Dendritic cell treated with granulocyte-macrophage colony-stimulating factor and Interleukin-4, amounts not matched to agents 40 ng/mL and 50 ng/mL, for 4 days (primary cell): Measurements from ENCODE around the gene IL9.
A peak's percentile ranks its signal among the peaks of the same experiment; 100 is the strongest.

Experiments
- H3K27ac Mint-ChIP-seq: one replicate; pipeline ENCODE4 v1.8.0; 2022; ENCODE audit warnings: mild to moderate bottlenecking, mixed read lengths
- H3K27me3 Mint-ChIP-seq: one replicate; pipeline ENCODE4 v1.8.0; 2022; ENCODE audit warnings: mild to moderate bottlenecking, mixed read lengths
- H3K36me3 Mint-ChIP-seq: one replicate; pipeline ENCODE4 v1.8.0; 2022; ENCODE audit warnings: low read depth, mixed read lengths
- H3K4me1 Mint-ChIP-seq: one replicate; pipeline ENCODE4 v1.8.0; 2022; ENCODE audit warnings: low read depth, mixed read lengths
- H3K4me3 Mint-ChIP-seq: one replicate; pipeline ENCODE4 v1.8.0; 2022; ENCODE audit warnings: mild to moderate bottlenecking, moderate library complexity, mixed read lengths
- H3K9me3 Mint-ChIP-seq: one replicate; pipeline ENCODE4 v1.8.0; 2022; ENCODE audit warnings: mixed read lengths
- intact Hi-C: fragments of 100-400 bp; cut with micrococcal nuclease; formaldehyde crosslinking; loops from one replicate; pipeline ENCODE4 v1.15.0; 2022

The IL9 gene

DNA sequence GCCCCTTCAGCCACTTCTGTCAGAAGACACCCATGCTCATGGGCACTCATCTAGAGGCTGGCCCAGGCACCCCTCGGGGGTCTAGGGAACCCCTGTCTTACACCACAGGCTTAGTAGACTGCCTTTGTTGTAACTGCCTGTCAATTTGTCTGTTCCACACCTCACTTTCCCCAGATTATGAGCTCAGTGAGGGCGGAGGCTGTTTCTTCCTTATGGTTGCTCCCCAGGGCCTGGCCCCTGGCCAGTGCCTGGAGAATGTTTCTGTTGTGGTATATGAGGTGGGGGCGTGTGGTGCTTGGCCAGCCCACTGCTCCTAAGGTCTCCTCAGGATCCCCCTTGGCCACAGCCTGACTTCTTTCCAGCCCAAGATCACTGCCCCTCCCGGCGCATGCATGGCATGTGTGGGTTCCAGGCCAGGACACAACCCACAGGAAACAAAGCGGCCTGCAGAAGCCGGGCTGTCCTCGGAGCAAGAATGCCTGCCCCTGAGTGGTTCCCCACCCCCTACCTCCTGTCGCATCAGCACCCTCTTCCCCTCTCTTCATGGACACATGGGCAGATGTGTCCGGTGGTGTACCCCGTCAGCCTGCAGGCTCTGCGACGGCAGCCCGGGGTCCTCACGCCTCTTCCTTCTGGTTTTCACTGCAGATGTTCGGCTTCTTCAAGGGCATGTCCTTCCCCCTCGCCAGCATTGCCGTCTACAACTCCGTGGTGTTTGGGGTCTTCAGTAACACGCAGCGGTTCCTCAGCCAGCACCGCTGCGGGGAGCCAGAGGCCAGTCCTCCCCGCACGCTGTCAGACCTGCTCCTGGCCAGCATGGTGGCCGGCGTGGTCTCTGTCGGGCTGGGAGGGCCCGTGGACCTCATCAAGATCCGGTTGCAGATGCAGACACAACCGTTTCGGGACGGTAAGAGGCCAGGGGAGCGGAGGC is 43.5 kb downstream of the IL9 start:
- Mint-ChIP-seq H3K4me1 (peaks cover 75% of the 10 kb centered on the region), H3K27me3 (peaks cover 14% of the 10 kb centered on the region), H3K27ac (peak overlapping the region; percentile 34), H3K36me3 (peaks cover 100% of the 10 kb centered on the region), H3K4me3 (no peak overlapping the region), H3K9me3 (peaks cover 8% of the 10 kb centered on the region)
- intact Hi-C loops, result no loop called here

DNA sequence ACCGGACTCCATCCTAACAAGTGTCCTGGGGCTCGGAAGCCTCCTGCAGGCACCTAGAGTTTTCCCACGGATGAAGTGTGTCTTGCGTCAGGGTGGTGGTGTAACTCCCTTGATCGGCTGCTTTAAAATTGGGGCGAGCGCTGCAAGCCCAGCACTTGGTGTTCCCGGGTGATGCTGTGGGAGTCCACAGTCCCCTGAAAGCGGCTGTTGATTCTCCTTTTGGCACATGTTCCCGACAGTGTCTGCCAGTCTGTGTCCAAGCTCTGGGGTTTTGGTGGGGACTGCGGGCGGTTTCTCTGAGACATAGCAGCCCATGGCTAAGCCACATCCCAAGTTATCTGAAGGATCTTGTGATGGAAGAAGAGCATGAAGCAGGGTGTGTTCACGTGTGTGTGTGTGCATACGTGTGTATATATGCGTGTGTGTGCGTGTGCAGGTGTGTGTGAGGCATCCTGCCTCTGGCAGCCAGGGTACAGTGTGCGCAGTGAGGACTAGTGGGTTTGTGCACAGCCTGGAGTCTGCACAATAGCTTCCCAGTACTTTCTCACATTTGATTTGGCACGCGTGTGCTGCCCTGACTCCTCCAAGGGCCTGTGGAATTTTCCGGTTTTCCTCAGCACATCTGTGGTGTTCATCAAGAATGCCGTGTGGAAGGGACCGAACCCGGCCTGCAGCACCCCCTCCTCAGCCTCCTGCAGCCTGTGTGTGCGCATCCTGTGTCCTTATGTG is 44.3 kb downstream of the IL9 start:
- peaks cover 8% of the 10 kb centered on the region for H3K9me3 Mint-ChIP-seq

DNA sequence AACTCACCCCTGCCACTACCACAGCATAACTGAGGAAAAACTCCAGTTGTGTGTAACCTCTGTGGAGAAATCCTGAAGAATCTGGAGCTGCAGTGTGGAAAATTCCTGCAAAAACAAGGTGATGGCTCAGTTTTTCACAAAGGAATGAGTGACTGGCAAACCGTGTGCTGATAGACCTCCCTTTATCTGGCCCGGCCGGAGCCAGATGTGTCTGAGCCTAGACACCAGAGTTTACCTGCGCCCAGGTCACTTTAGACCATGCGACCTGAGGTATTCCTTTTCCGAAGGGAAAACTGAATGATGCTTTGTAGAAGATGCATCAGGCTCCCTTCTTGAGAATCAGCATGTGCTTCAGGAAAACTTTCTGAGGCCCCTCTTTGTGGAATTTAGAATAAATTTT is 45.0 kb downstream of the IL9 start:
- H3K27ac Mint-ChIP-seq, result no peak overlapping the region
- H3K36me3 Mint-ChIP-seq, result peaks cover 96% of the 10 kb centered on the region
- intact Hi-C loops, result no loop called here

More for the DNA sequence above, 44.3 kb downstream of the IL9 start:
- Mint-ChIP-seq H3K4me3 (no peak overlapping the region), H3K27me3 (peaks cover 13% of the 10 kb centered on the region), H3K4me1 (peaks cover 67% of the 10 kb centered on the region), H3K27ac (peak overlapping the region; percentile 34), H3K36me3 (peaks cover 96% of the 10 kb centered on the region)
- intact Hi-C loops, result no loop called here

DNA sequence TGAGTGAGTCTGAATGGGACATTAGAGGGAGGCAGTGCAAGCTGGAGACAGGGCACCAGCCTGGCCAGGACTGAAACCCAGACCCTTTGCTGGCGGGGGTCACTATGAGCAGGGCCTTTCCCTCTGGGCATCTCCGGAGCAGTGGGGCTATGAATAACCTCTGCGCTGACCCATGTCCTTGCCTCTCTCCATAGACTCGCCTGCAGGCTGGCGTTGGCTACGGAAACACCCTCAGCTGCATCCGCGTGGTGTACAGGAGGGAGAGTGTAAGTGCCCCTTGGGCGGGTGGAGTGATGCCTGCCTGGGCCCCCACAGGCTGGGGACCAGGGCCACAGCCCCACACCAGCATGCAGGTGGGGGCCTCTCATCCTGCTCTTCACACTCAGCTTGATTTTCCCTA is 45.4 kb downstream of the IL9 start:
- peaks cover 96% of the 10 kb centered on the region for H3K36me3 Mint-ChIP-seq
- intact Hi-C loops, result no loop called here
- H3K27me3 Mint-ChIP-seq, result peaks cover 9% of the 10 kb centered on the region
- no peak overlapping the region for H3K4me3 Mint-ChIP-seq
- peaks cover 61% of the 10 kb centered on the region for H3K4me1 Mint-ChIP-seq
- H3K27ac Mint-ChIP-seq, result peak overlapping the region; percentile 14
- peaks cover 8% of the 10 kb centered on the region for H3K9me3 Mint-ChIP-seq

More for the DNA sequence above, 45.0 kb downstream of the IL9 start:
- Mint-ChIP-seq H3K4me3 (no peak overlapping the region), H3K27me3 (peaks cover 9% of the 10 kb centered on the region), H3K9me3 (peaks cover 8% of the 10 kb centered on the region), H3K4me1 (peaks cover 61% of the 10 kb centered on the region)

DNA sequence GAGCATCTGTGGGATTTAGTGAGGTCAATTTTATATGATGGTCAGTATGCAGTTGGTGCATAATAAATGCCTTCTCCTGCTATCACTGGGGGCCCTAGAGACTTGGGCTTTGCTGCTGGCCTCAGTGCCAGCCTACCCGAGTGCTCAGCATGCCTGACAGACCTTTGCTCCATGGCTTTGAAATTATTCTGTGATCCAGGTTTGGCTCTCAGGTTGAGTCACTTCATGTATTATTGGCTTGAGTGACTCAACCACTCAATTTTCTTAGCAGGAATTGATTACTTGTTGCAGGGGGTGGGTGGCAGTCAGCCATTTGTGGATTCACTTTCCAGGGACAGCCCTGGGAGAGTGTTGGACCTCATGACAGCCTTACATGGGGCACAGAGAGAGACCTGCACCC is 47.7 kb downstream of the IL9 start:
- H3K36me3 Mint-ChIP-seq, result peaks cover 96% of the 10 kb centered on the region
- peaks cover 7% of the 10 kb centered on the region for H3K27me3 Mint-ChIP-seq
- peaks cover 61% of the 10 kb centered on the region for H3K4me1 Mint-ChIP-seq
- H3K27ac Mint-ChIP-seq, result no peak overlapping the region
- no peak overlapping the region for H3K4me3 Mint-ChIP-seq
- H3K9me3 Mint-ChIP-seq, result no peaks in the 10 kb centered on the region
- intact Hi-C loops, result no loop called here

DNA sequence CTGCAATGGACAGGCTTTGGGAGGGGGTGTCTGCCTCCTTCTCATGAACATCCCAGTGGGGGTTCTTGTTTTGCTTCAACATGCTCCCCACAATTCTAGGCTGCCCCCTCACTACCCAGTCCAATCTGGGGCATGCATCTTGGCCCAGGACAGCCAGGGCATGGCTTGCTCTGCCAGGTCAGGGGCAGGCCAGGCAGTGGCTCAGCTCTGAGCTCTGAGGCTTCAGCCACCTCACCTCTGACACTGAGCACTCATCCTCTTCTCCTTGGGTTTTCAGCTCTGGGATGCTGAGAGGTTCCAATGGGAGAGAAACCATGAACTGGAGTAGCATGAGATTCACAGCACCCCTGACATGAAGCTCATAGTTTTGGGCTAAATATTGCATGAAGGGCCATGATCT is 49.3 kb downstream of the IL9 start:
- no peak overlapping the region for H3K4me3 Mint-ChIP-seq
- H3K4me1 Mint-ChIP-seq, result peaks cover 61% of the 10 kb centered on the region

DNA sequence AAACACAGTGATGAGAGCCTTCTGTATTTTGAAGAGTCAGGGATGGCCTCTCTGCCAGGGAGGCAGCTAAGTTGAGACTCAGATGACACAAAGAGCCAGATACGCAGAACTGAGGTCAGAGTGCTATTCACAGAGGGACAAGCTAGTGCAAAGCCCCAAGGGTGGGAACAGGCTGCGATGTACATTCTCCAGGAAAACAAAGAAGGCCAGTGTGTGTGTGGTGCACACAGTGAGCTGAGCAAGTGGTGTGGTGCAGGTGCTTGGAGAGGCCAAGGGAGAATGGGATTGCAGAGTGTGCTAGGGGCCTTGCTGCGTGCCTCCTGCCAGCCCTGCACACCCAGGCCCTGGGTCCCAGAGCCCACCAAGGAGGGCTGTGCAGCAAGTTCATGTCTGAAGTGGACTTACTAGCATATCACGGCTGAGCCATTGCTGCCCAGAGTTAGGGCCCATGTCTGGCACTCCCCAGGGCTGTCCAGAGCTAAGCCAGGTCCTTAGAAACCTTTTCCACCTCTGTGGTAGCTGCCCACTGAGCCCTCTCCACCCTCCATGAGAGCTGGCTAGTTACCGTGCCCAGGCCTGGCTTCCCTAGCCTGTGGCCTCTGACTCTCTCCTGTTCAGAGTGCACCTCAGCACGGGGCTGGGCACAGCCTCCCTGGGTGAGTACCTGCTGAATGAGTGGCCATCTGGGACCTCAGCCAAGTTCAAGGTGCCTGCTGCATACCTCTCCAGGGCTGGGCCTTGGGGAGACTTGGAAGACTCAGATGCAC is 51.9 kb downstream of the IL9 start:
- Mint-ChIP-seq H3K9me3 (peaks cover 4% of the 10 kb centered on the region), H3K27me3 (peaks cover 31% of the 10 kb centered on the region), H3K36me3 (peaks cover 95% of the 10 kb centered on the region), H3K4me3 (no peak overlapping the region), H3K4me1 (peaks cover 62% of the 10 kb centered on the region), H3K27ac (no peak overlapping the region)
- intact Hi-C loops, result no loop called here

More for the DNA sequence above, 49.3 kb downstream of the IL9 start:
- peaks cover 15% of the 10 kb centered on the region for H3K27me3 Mint-ChIP-seq
- H3K27ac Mint-ChIP-seq, result no peak overlapping the region
- H3K9me3 Mint-ChIP-seq, result no peaks in the 10 kb centered on the region
- intact Hi-C loops, result no loop called here
- peaks cover 95% of the 10 kb centered on the region for H3K36me3 Mint-ChIP-seq

DNA sequence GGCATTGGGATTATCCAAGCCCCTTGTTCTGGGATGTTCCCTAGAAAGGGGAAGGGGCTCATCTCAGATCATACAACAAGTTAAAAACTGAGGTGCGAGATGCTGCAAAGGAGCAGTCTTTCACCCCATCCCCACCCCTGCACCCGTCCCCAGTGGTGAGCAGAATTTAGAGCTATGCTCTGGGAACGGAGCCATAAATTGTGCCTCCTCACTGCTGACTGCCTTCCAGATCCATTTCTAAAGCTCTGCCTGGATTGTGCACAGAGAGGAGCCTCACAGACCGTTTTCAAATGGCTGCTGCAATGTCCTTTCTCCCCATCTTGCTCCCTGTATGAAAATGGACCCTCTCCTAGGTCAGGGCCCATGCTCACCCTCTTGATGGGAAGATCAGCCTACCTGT is 52.9 kb downstream of the IL9 start:
- peaks cover 95% of the 10 kb centered on the region for H3K36me3 Mint-ChIP-seq
- H3K27ac Mint-ChIP-seq, result no peak overlapping the region

More for the DNA sequence above, 52.9 kb downstream of the IL9 start:
- H3K4me1 Mint-ChIP-seq, result peaks cover 63% of the 10 kb centered on the region
- peaks cover 15% of the 10 kb centered on the region for H3K9me3 Mint-ChIP-seq
- H3K4me3 Mint-ChIP-seq, result no peak overlapping the region
- intact Hi-C loops, result no loop called here
- H3K27me3 Mint-ChIP-seq, result peaks cover 40% of the 10 kb centered on the region
